Natural killer cell (primary cell): ENCODE measurements around the gene TRPM5. TPM values are rescaled to one million over a fixed set of nuclear protein-coding genes. Genes with fewer than 3 reads are reported as not detected.

ENCODE experiments used
- ATAC-seq, 3 donors: fragments of 150-1000 bp in 2 of 3; fragments of 200-7000 bp in 1 of 3; cut with Tn5 transposase; 1 replicate in 1 of 3; 2 replicates in 2 of 3; pipeline ENCODE4 v1.10.0; 2021; ENCODE audit warnings: mild to moderate bottlenecking in 2 of 3, moderate library complexity in 2 of 3
- DNase-seq, 2 donors: peaks; one replicate each; pipeline versions ENCODE4 v3.0.0 to v3.0.0-alpha.2; 2013 to 2021; ENCODE audit warnings: mixed read lengths in 1 of 2
- H3K27ac ChIP-seq: one replicate; pipeline ENCODE4 v1.5.1; 2013; ENCODE audit warnings: mild to moderate bottlenecking, low read length
- H3K27me3 ChIP-seq: one replicate; pipeline ENCODE4 v1.6.1; 2013; ENCODE audit warnings: low read length; ENCODE audit not compliant: control insufficient read depth, insufficient read depth
- H3K36me3 ChIP-seq: one replicate; pipeline ENCODE4 v1.6.1; 2013; ENCODE audit warnings: low read length; ENCODE audit not compliant: control insufficient read depth, insufficient read depth
- H3K4me1 ChIP-seq: one replicate; pipeline ENCODE4 v1.6.1; 2013; ENCODE audit warnings: low read length; ENCODE audit not compliant: control insufficient read depth, insufficient read depth
- H3K4me3 ChIP-seq: one replicate; pipeline ENCODE4 v1.5.1; 2013; ENCODE audit warnings: low read length
- H3K9me3 ChIP-seq: one replicate; pipeline ENCODE4 v1.6.1; 2013; ENCODE audit warnings: low read length; ENCODE audit not compliant: control insufficient read depth, insufficient read depth
- H3K27ac Mint-ChIP-seq, 2 donors: one replicate each; pipeline ENCODE4 v1.8.0; 2022; ENCODE audit warnings: mild to moderate bottlenecking in 2 of 2, mixed read lengths in 2 of 2, moderate library complexity in 1 of 2
- H3K27me3 Mint-ChIP-seq, 2 donors: one replicate each; pipeline ENCODE4 v1.8.0; 2022; ENCODE audit warnings: low read depth in 2 of 2, mixed read lengths in 2 of 2
- H3K36me3 Mint-ChIP-seq: one replicate; pipeline ENCODE4 v1.8.0; 2022; ENCODE audit warnings: mixed read lengths
- H3K4me1 Mint-ChIP-seq, 2 donors: one replicate each; pipeline ENCODE4 v1.8.0; 2022; ENCODE audit warnings: mixed read lengths in 2 of 2
- H3K4me3 Mint-ChIP-seq: one replicate; pipeline ENCODE4 v1.8.0; 2022; ENCODE audit warnings: mild to moderate bottlenecking, moderate library complexity, mixed read lengths
- H3K9me3 Mint-ChIP-seq, 2 donors: one replicate each; pipeline ENCODE4 v1.8.0; 2022; ENCODE audit warnings: mixed read lengths in 2 of 2
- CTCF ChIP-seq: fragments of 200-600 bp; IDR thresholded peaks from one replicate; pipeline ENCODE4 v1.8.0; 2022; ENCODE audit warnings: antibody characterized with exemption
- WGBS: methylation state at CpG from one replicate; pipeline ENCODE4 v1.1.7; 2013; ENCODE audit warnings: missing lambda C conversion rate; ENCODE audit not compliant: insufficient coverage; 5-methylcytosine and 5-hydroxymethylcytosine counted together
- intact Hi-C: fragments of 100-400 bp; cut with micrococcal nuclease; formaldehyde crosslinking; loops from one replicate; pipeline ENCODE4 v1.14.2; 2022
- total RNA-seq, 4 donors: library from RNA; stranded (reverse); fragments of 120-200 nt in 1 of 4; gene quantifications; one replicate each; pipeline versions ENCODE4 v1.2.3 to v1.2.4, GENCODE V29; 2013 to 2022

The TRPM5 gene
- total RNA-seq, result not detected
- not detected for total RNA-seq (2013)

GRCh38 chr11:2443881-2444820 is at the start of gene TRPM5:
TRPM5 (minus strand) TSS chr11:2444514; CDS start chr11:2423036, 21,478 bp downstream.
- no peak for TF ChIP-seq CTCF
- Histone ChIP-seq H3K27ac (no peak within 1 kb of the TSS), H3K9me3 (no peaks in the 10 kb centered on the region), H3K27me3 (peaks cover 31% of the 10 kb centered on the region), H3K4me1 (peaks cover 37% of the 10 kb centered on the region), H3K36me3 (no peaks in the 10 kb centered on the region), H3K4me3 (peak within 1 kb of the TSS; percentile 42)
- intact Hi-C loops, result no loop called here
- WGBS, result 12% methylated on average over 46 of the region's 64 CpGs
- Mint-ChIP-seq H3K9me3 (no peaks in the 10 kb centered on the region), H3K36me3 (no peaks in the 10 kb centered on the region), H3K4me3 (peak within 1 kb of the TSS; percentile 76), H3K27ac (no peak within 1 kb of the TSS), H3K27me3 (peaks cover 24 to 27% of the 10 kb centered on the region in 2 donors), H3K4me1 (peaks cover 0 to 13% of the 10 kb centered on the region in 2 donors)
- ATAC-seq (peak; percentile 33 to 50 (median 43)), DNase-seq (peak in 1 of 2 donors; percentile 83)

- peaks cover 23% of the 10 kb centered on the region for H3K36me3 Mint-ChIP-seq
- 66% methylated on average over 2 of the region's 2 CpGs for WGBS
- no peak overlapping the region for H3K27ac ChIP-seq
- peaks cover 32 to 73% of the 10 kb centered on the region in 2 donors for H3K27me3 Mint-ChIP-seq
- intact Hi-C loops, result no loop called here
- peaks cover 9% of the 10 kb centered on the region for H3K9me3 ChIP-seq
- H3K4me1 ChIP-seq, result no peaks in the 10 kb centered on the region
- DNase-seq (no peak), ATAC-seq (no peak)
- no peaks in the 10 kb centered on the region for H3K36me3 ChIP-seq
- no peak for TF ChIP-seq CTCF
- peaks cover 8 to 13% of the 10 kb centered on the region in 2 donors for H3K9me3 Mint-ChIP-seq
- no peaks in the 10 kb centered on the region for H3K4me1 Mint-ChIP-seq
- H3K4me3 ChIP-seq, result no peak overlapping the region
- H3K27ac Mint-ChIP-seq, result no peak overlapping the region
- H3K4me3 Mint-ChIP-seq, result no peak overlapping the region
- no peaks in the 10 kb centered on the region for H3K27me3 ChIP-seq
Measured at GRCh38 chr11:2489083-2489482, 44.8 kb upstream of the TRPM5 start.

- Histone ChIP-seq H3K9me3 (peaks cover 9% of the 10 kb centered on the region), H3K36me3 (no peaks in the 10 kb centered on the region), H3K27me3 (no peaks in the 10 kb centered on the region), H3K27ac (no peak overlapping the region), H3K4me3 (no peak overlapping the region), H3K4me1 (no peaks in the 10 kb centered on the region)
- ATAC-seq, result no peak
- no peak for TF ChIP-seq CTCF
- H3K4me3 Mint-ChIP-seq, result no peak overlapping the region
- H3K9me3 Mint-ChIP-seq, result peaks cover 8 to 13% of the 10 kb centered on the region in 2 donors
- H3K4me1 Mint-ChIP-seq, result no peaks in the 10 kb centered on the region
- intact Hi-C loops, result no loop called here
- DNase-seq, result no peak
- H3K27ac Mint-ChIP-seq, result no peak overlapping the region
- H3K36me3 Mint-ChIP-seq, result peaks cover 23% of the 10 kb centered on the region
- peaks cover 26 to 71% of the 10 kb centered on the region in 2 donors for H3K27me3 Mint-ChIP-seq
Measured at GRCh38 chr11:2488004-2488403, 43.7 kb upstream of the TRPM5 start.
